HCT116 (cell line): ENCODE results near the gene FOXM1. TPM values are rescaled to one million over a fixed set of nuclear protein-coding genes. Genes with fewer than 3 reads are reported as not detected.

Experiments used
- ATAC-seq: fragments of 200-7000 bp; cut with Tn5 transposase; 2 replicates; pipeline ENCODE4 v1.9.1; 2020; ENCODE audit warnings: mild to moderate bottlenecking, moderate library complexity
- BruUV-seq: library from RNA; stranded (reverse); fragments of 400-500 nt; replicated peaks from 2 replicates; lab custom pipeline; 2021; lab: Mats Ljungman, UMichigan
- CTCF ChIA-PET: fragments of 300-600 bp; sonication (Branson Sonifier 250); formaldehyde crosslinking; loops from one replicate; lab custom pipeline; 2021; ENCODE audit warnings: antibody characterized with exemption; lab: Charles Lee
- POLR2A ChIA-PET: fragments of 300-600, 350-600 bp; sonication (Branson Sonifier 250); formaldehyde crosslinking; loops from one replicate; lab custom pipeline; 2021; ENCODE audit warnings: antibody characterized with exemption; lab: Charles Lee
- RAD21 ChIA-PET, 2 experiments: fragments of 300-600 bp; sonication (Branson Sonifier 250); formaldehyde crosslinking; loops; one replicate each; lab custom pipeline; 2023; ENCODE audit warnings: low total read pairs in 2 of 2; ENCODE audit not compliant: uncharacterized antibody in 2 of 2, unreplicated experiment in 2 of 2, low non-redundant PET in 1 of 2; lab: Charles Lee
- DNase-seq: peaks from one replicate; pipeline ENCODE4 v3.0.0-alpha.2; 2010; ENCODE audit warnings: low read depth, low spot score
- H2AFZ ChIP-seq: fragments of 200-600 bp; shearing (Covaris generic), sonication (generic); 2 replicates; pipeline ENCODE4 v1.6.1; 2017; ENCODE audit warnings: low read depth, mixed run types, mixed read lengths, antibody characterized with exemption, low read length; ENCODE audit not compliant: poor library complexity, severe bottlenecking
- H3K27ac ChIP-seq: 2 replicates; pipeline ENCODE4 v1.5.1; 2012; ENCODE audit warnings: low read depth, low read length
- H3K27me3 ChIP-seq: fragments of 200-600 bp; sonication (generic); 2 replicates; pipeline ENCODE4 v1.6.1; 2016; ENCODE audit warnings: mixed run types, low read length, mixed read lengths; ENCODE audit not compliant: insufficient read depth
- H3K36me3 ChIP-seq, 2 experiments: fragments of 200-500 bp in 1 of 2; fragments of 200-600 bp in 1 of 2; sonication (Bioruptor generic) in 1 of 2; sonication (generic) in 1 of 2; 2 replicates each; pipeline versions ENCODE4 v1.5.1 to v1.6.1; 2014 to 2016; ENCODE audit warnings: low read length in 2 of 2, inconsistent platforms in 1 of 2, mixed read lengths in 1 of 2, mixed run types in 1 of 2; ENCODE audit not compliant: insufficient read depth in 2 of 2, control insufficient read depth in 1 of 2
- H3K4me1 ChIP-seq, 2 experiments: fragments of 200-600 bp in 1 of 2; sonication (generic) in 1 of 2; 2 replicates each; pipeline versions ENCODE4 v1.5.1 to v1.6.1; 2012 to 2017; ENCODE audit warnings: low read length in 2 of 2, inconsistent platforms in 1 of 2, mild to moderate bottlenecking in 1 of 2, mixed read lengths in 1 of 2, mixed run types in 1 of 2, moderate library complexity in 1 of 2; ENCODE audit not compliant: insufficient read depth in 2 of 2, control insufficient read depth in 1 of 2
- H3K4me2 ChIP-seq: fragments of 200-600 bp; sonication (generic); 2 replicates; pipeline ENCODE4 v1.6.1; 2017; ENCODE audit warnings: mixed run types, low read length, mixed read lengths
- H3K4me3 ChIP-seq, 2 experiments: fragments of 200-600 bp in 1 of 2; sonication (generic) in 1 of 2; replicated peaks in 1 of 2; 2 replicates each; pipeline ENCODE4 v1.5.1; 2011 to 2016; ENCODE audit warnings: low read length in 2 of 2, control low read depth in 1 of 2, low read depth in 1 of 2, mild to moderate bottlenecking in 1 of 2, mixed read lengths in 1 of 2, mixed run types in 1 of 2
- H3K79me2 ChIP-seq: fragments of 200-600 bp; sonication (generic); 2 replicates; pipeline ENCODE4 v1.6.1; 2017; ENCODE audit warnings: mild to moderate bottlenecking, mixed run types, low read length, moderate library complexity, mixed read lengths; ENCODE audit not compliant: insufficient read depth
- H3K9ac ChIP-seq: fragments of 200-600 bp; sonication (generic); 2 replicates; pipeline ENCODE4 v1.6.1; 2016; ENCODE audit warnings: low read length, mixed read lengths
- H3K9me2 ChIP-seq: fragments of 200-600 bp; sonication (generic), shearing (Covaris generic); 2 replicates; pipeline ENCODE4 v1.6.1; 2017; ENCODE audit warnings: mixed run types, mild to moderate bottlenecking, moderate library complexity; ENCODE audit not compliant: insufficient read depth
- H3K9me3 ChIP-seq, 2 experiments: fragments of 200-500 bp in 1 of 2; fragments of 200-600 bp in 1 of 2; sonication (Bioruptor generic) in 1 of 2; sonication (generic) in 1 of 2; 2 replicates each; pipeline ENCODE4 v1.6.1; 2014 to 2017; ENCODE audit warnings: low read length in 2 of 2, mixed read lengths in 2 of 2, inconsistent platforms in 1 of 2, low read depth in 1 of 2, mild to moderate bottlenecking in 1 of 2, mixed run types in 1 of 2, moderate library complexity in 1 of 2; ENCODE audit not compliant: control insufficient read depth in 1 of 2, insufficient read depth in 1 of 2
- H4K20me1 ChIP-seq: fragments of 200-600 bp; sonication (generic), shearing (Covaris generic); 2 replicates; pipeline ENCODE4 v1.6.1; 2017; ENCODE audit warnings: mixed run types, mild to moderate bottlenecking, moderate library complexity; ENCODE audit not compliant: insufficient read depth
- CTCF ChIP-seq, 3 experiments: fragments of 200-600 bp in 1 of 3; sonication (generic) in 1 of 3; IDR thresholded peaks in 2 of 3; conservative IDR thresholded peaks in 1 of 3; 2 replicates each; pipeline ENCODE4 v1.5.1; 2012 to 2017; ENCODE audit warnings: low read depth in 2 of 3, low read length in 2 of 3, antibody characterized with exemption in 1 of 3, borderline replicate concordance in 1 of 3, control low read depth in 1 of 3, mild to moderate bottlenecking in 1 of 3, mixed read lengths in 1 of 3, mixed run types in 1 of 3, moderate library complexity in 1 of 3; ENCODE audit not compliant: insufficient read depth in 1 of 3
- EGR1 ChIP-seq: IDR thresholded peaks from 2 replicates; pipeline ENCODE4 v1.6.1; 2012; ENCODE audit warnings: low read depth
- ELF1 ChIP-seq: IDR thresholded peaks from 2 replicates; pipeline ENCODE4 v1.6.1; 2012; ENCODE audit warnings: low read depth, borderline replicate concordance
- EZH2 ChIP-seq: fragments of 200-600 bp; sonication (generic); IDR thresholded peaks from 2 replicates; pipeline ENCODE4 v1.6.1; 2017; ENCODE audit warnings: antibody characterized with exemption, mixed run types
- EZH2phosphoT487 ChIP-seq: fragments of 200-600 bp; IDR thresholded peaks from 2 replicates; pipeline ENCODE4 v1.6.1; 2018; ENCODE audit warnings: antibody characterized with exemption, borderline replicate concordance
- FOSL1 ChIP-seq: IDR thresholded peaks from 2 replicates; pipeline ENCODE4 v1.6.1; 2012; ENCODE audit warnings: low read depth
- JUND ChIP-seq: IDR thresholded peaks from 2 replicates; pipeline ENCODE4 v1.6.1; 2012
- POLR2A ChIP-seq: IDR thresholded peaks from 2 replicates; pipeline ENCODE4 v1.7.0; 2011; ENCODE audit warnings: borderline replicate concordance; ENCODE audit not compliant: insufficient read depth, insufficient read length; ENCODE audit errors: extremely low read depth
- RAD21 ChIP-seq: IDR thresholded peaks from 2 replicates; pipeline ENCODE4 v1.6.1; 2012; ENCODE audit warnings: low read depth, mild to moderate bottlenecking
- SP1 ChIP-seq: IDR thresholded peaks from 2 replicates; pipeline ENCODE4 v1.6.1; 2012; ENCODE audit warnings: low read depth
- intact Hi-C: fragments of 100-400 bp; cut with micrococcal nuclease; formaldehyde crosslinking; loops from 2 replicates; pipeline ENCODE4 v1.10.0; 2022
- total RNA-seq: library from RNA; stranded (reverse); gene quantifications from one replicate; pipeline ENCODE4 v1.2.1, GENCODE V29; 2021; ENCODE audit not compliant: unreplicated experiment

Gene FOXM1
- total RNA-seq, 1 experiment from 2014 or later, result 85.1 TPM

GRCh38 chr12:2904260-2904659 is 27.3 kb upstream of the FOXM1 start:
- Histone ChIP-seq H3K36me3 (no peaks in the 10 kb centered on the region), H3K4me3 (no peak overlapping the region), H3K27me3 (no peaks in the 10 kb centered on the region), H3K4me2 (no peak overlapping the region), H3K9ac (no peak overlapping the region), H3K9me3 (no peaks in the 10 kb centered on the region), H3K27ac (no peak overlapping the region), H4K20me1 (peaks cover 4% of the 10 kb centered on the region; the same call in 1 of the 2 replicates), H2AFZ (no peak overlapping the region), H3K9me2 (no peaks in the 10 kb centered on the region), H3K4me1 (no peaks in the 10 kb centered on the region), H3K79me2 (peaks cover 47% of the 10 kb centered on the region)
- no peak for TF ChIP-seq CTCF (IDR thresholded peaks at IDR 0.05 in 2 of 3, conservative IDR thresholded peaks at IDR 0.05 in 1 of 3; ENCODE audit: borderline replicate concordance in 1 of 3, insufficient read depth in 1 of 3, low read depth in 2 of 3, low read length in 2 of 3)
- TF ChIP-seq POLR2A, result no peak
- TF ChIP-seq FOSL1, result no peak
- TF ChIP-seq EZH2phosphoT487, result no peak
- TF ChIP-seq ELF1, result no peak
- TF ChIP-seq EGR1, result no peak
- no peak for TF ChIP-seq EZH2
- no peak for TF ChIP-seq SP1
- no peak for TF ChIP-seq RAD21
- TF ChIP-seq JUND, result no peak
- ChIA-PET RAD21 (no interaction called here), POLR2A (no interaction called here), CTCF (no interaction called here)
- BruUV-seq, result no TSS peak
- DNase-seq (no peak), ATAC-seq (no peak)
- intact Hi-C loops, result no loop called here
